ENCODE results near the gene PCDHGA12. TPM values are rescaled to one million over a fixed set of nuclear protein-coding genes. Genes with fewer than 3 reads are reported as not detected.
"Not testable (repeated sequence)": the region's sequence is repeated elsewhere in the genome, so short reads cannot be mapped to it uniquely, and the experiment has no call there.

Gene PCDHGA12
- total and polyA plus RNA-seq, 10 of the 15 experiments (the other 5 are each of a cell fraction or from before 2014, with no cell fraction given), result 0.04 to 0.79 (median 0.36) TPM; not detected in 2

- H3K4me3 ChIP-seq; H3K27me3 ChIP-seq (replicated peaks in 1 of 2; ENCODE audit: control insufficient read depth in 2 of 2, insufficient read depth in 2 of 2, low read length in 1 of 2); H3K36me3 ChIP-seq (ENCODE audit: control insufficient read depth in 2 of 2, insufficient read depth in 2 of 2, low read length in 1 of 2); DNase-seq (ENCODE audit: low read depth, low spot score); H3K27ac ChIP-seq (ENCODE audit: control insufficient read depth, insufficient read depth); intact Hi-C loops (cut with micrococcal nuclease; ENCODE audit: unreplicated experiment); H3K4me2 ChIP-seq (ENCODE audit: control insufficient read depth, insufficient read depth); RAD21 ChIA-PET (ENCODE audit: unreplicated experiment); H3K4me1 ChIP-seq (ENCODE audit: control insufficient read depth, insufficient read depth, low read length); H4K20me1 ChIP-seq (ENCODE audit: control insufficient read depth, insufficient read depth); POLR2A ChIA-PET; H3K9ac ChIP-seq (ENCODE audit: control insufficient read depth, insufficient read depth, low read length); H3K9me3 ChIP-seq (replicated peaks; ENCODE audit: control insufficient read depth, insufficient read depth, low read length); BruUV-seq (replicated peaks); H2AFZ ChIP-seq (ENCODE audit: control insufficient read depth, low read depth, low read length); H3K79me2 ChIP-seq (ENCODE audit: control insufficient read depth, insufficient read depth, low read length); in situ Hi-C loops (cut with MboI): not testable (repeated sequence)
- peak; percentile 35 to 40 (median 39); a peak in 5 of 6 replicates for TF ChIP-seq CTCF (IDR thresholded peaks at IDR 0.05 in 2 of 3, conservative IDR thresholded peaks at IDR 0.05 in 1 of 3; ENCODE audit: control insufficient read depth in 2 of 3, extremely low read depth in 1 of 3, insufficient read depth in 1 of 3, low read depth in 3 of 3, low read length in 3 of 3)
- FAIRE-seq, result peak; percentile 23
- CTCF ChIA-PET, result interaction anchor here (1.2 to 1.7 kb wide), 3 partner anchors 13 to 176 kb away, joined by 3 to 6 read pairs (median 4); partner anchors contain the start of gene PCDHGA10
- WGBS (ENCODE audit: insufficient coverage, insufficient replicate concordance, low lambda C conversion rate, missing lambda C conversion rate), result 2% methylated on average over 18 of the region's 40 CpGs
- peak; percentile 77 for ATAC-seq
- SMC1A ChIA-PET (ENCODE audit: uncharacterized antibody, unreplicated experiment), result interaction anchor here (1.4 kb wide), 1 partner anchor 176 kb away, joined by 6 read pairs; no protein-coding TSS in a partner anchor
These were observed 42.6 kb upstream of the PCDHGA12 start, which contains the start of gene PCDHGB4 for GRCh38 chr5:141387557-141388311. TSS of gene PCDHGB4 (plus strand) at chr5:141387698. CDS start at chr5:141387885, 187 bp downstream.

- FAIRE-seq (no peak), ATAC-seq (no peak), DNase-seq (ENCODE audit: low read depth, low spot score) (no peak)
- Histone ChIP-seq H3K9ac (ENCODE audit: control insufficient read depth, insufficient read depth, low read length) (no peak overlapping the region), H3K4me3 (no peak overlapping the region), H4K20me1 (ENCODE audit: control insufficient read depth, insufficient read depth) (no peaks in the 10 kb centered on the region), H3K36me3 (ENCODE audit: control insufficient read depth in 2 of 2, insufficient read depth in 2 of 2, low read length in 1 of 2) (no peaks in the 10 kb centered on the region), H3K79me2 (ENCODE audit: control insufficient read depth, insufficient read depth, low read length) (no peaks in the 10 kb centered on the region), H3K9me3 (replicated peaks; ENCODE audit: control insufficient read depth, insufficient read depth, low read length) (peaks cover 5% of the 10 kb centered on the region; the same call in 2 of the 3 replicates), H3K4me2 (ENCODE audit: control insufficient read depth, insufficient read depth) (no peak overlapping the region), H2AFZ (ENCODE audit: control insufficient read depth, low read depth, low read length) (no peak overlapping the region), H3K27ac (ENCODE audit: control insufficient read depth, insufficient read depth) (no peak overlapping the region), H3K4me1 (ENCODE audit: control insufficient read depth, insufficient read depth, low read length) (no peaks in the 10 kb centered on the region), H3K27me3 (replicated peaks in 1 of 2; ENCODE audit: control insufficient read depth in 2 of 2, insufficient read depth in 2 of 2, low read length in 1 of 2) (no peaks in the 10 kb centered on the region)
- in situ Hi-C loops (cut with MboI), result no loop called here
- WGBS (ENCODE audit: insufficient coverage, insufficient replicate concordance, low lambda C conversion rate, missing lambda C conversion rate), result 73% methylated on average over 10 of the region's 10 CpGs
- ChIA-PET POLR2A (no interaction called here), SMC1A (ENCODE audit: uncharacterized antibody, unreplicated experiment) (no interaction called here), RAD21 (ENCODE audit: unreplicated experiment) (no interaction called here), CTCF (no interaction called here)
- BruUV-seq (replicated peaks), result no TSS peak
- intact Hi-C loops (cut with micrococcal nuclease; ENCODE audit: unreplicated experiment), result no loop called here
- TF ChIP-seq CREM (IDR thresholded peaks at IDR 0.05; ENCODE audit: low read depth) (no peak), TCF7 (IDR thresholded peaks at IDR 0.05; ENCODE audit: borderline replicate concordance) (no peak), FOXK2 (IDR thresholded peaks at IDR 0.05) (no peak), TCF12 (IDR thresholded peaks at IDR 0.05; ENCODE audit: low read depth, low read length) (no peak), PML (IDR thresholded peaks at IDR 0.05; ENCODE audit: low read length) (no peak), CBFB (IDR thresholded peaks at IDR 0.05; ENCODE audit: low read depth) (no peak), NRF1 (conservative IDR thresholded peaks at IDR 0.05; ENCODE audit: low read depth, low read length) (no peak), JUND (IDR thresholded peaks at IDR 0.05; ENCODE audit: low read depth, low read length) (no peak), RFX5 (IDR thresholded peaks at IDR 0.05; ENCODE audit: low read depth, low read length) (no peak), PAX8 (IDR thresholded peaks at IDR 0.05) (no peak), KDM1A (IDR thresholded peaks at IDR 0.05; ENCODE audit: borderline replicate concordance) (no peak), STAT3 (IDR thresholded peaks at IDR 0.05; ENCODE audit: low read depth, low read length) (no peak), FOXM1 (IDR thresholded peaks at IDR 0.05; ENCODE audit: low read depth, low read length) (no peak), BRCA1 (IDR thresholded peaks at IDR 0.05; ENCODE audit: low read depth, low read length) (no peak), PBX3 (IDR thresholded peaks at IDR 0.05; ENCODE audit: insufficient replicate concordance, low read depth, low read length) (no peak)
These were observed 41.6 kb upstream of the PCDHGA12 start for GRCh38 chr5:141388661-141389060.

Data from GM12878 (cell line).